Measurements from ENCODE around the gene TBC1D4. TPM values are rescaled to one million over a fixed set of nuclear protein-coding genes. Genes with fewer than 3 reads are reported as not detected.

TBC1D4 gene
- total RNA-seq, 1 experiment from 2014 or later = 19.5 TPM

DNA sequence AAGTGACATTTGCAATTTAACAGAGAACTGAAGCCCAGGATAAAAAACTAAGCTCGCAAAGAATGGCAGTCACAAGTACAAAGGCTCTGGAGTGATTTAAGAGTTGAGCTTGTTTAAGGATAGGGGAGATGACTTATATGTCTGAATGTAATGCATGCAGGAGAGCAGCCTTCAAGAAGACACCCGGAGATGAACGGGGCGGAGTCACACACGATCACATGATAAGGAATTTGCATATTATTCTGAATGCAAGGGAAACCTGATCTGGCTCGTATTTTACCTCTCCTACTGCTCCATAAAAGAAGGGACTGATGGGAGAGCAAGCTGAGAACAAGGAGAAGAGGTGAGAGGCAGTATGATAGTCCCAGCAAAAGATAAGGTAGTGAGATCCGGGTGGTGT lies 12.9 kb downstream of the TBC1D4 start:
- Histone ChIP-seq H3K4me2 (no peak overlapping the region), H3K4me3 (no peak overlapping the region), H4K20me1 (ENCODE audit: insufficient read depth) (no peaks in the 10 kb centered on the region), H3K9me3 (ENCODE audit: insufficient read depth, low read depth) (0 out of 2 replicates have a peak, but pooled peaks cover 6% of the 10 kb centered on the region), H3K9me2 (ENCODE audit: insufficient read depth) (no peaks in the 10 kb centered on the region), H3K27ac (no peak overlapping the region), H3K27me3 (ENCODE audit: insufficient read depth, low read depth) (no peaks in the 10 kb centered on the region), H3K79me2 (ENCODE audit: low read depth) (peaks cover 25% of the 10 kb centered on the region), H3F3A (ENCODE audit: insufficient read depth, low read depth) (no peaks in the 10 kb centered on the region), H3K36me3 (ENCODE audit: low read depth) (no peaks in the 10 kb centered on the region), H3K4me1 (replicated peaks; ENCODE audit: insufficient read depth) (no peaks in the 10 kb centered on the region), H2AFZ (no peak overlapping the region)
- no TSS peak for BruUV-seq (replicated peaks)
- ChIA-PET CTCF (no interaction called here), POLR2A (ENCODE audit: unreplicated experiment) (interaction anchor here (0.7 kb wide), 1 partner anchor 110 kb away, joined by 3 read pairs; no protein-coding TSS in a partner anchor)
- TF ChIP-seq EZH2 (IDR thresholded peaks at IDR 0.05; ENCODE audit: low read depth) = no peak
- TF ChIP-seq, protein P1, sequence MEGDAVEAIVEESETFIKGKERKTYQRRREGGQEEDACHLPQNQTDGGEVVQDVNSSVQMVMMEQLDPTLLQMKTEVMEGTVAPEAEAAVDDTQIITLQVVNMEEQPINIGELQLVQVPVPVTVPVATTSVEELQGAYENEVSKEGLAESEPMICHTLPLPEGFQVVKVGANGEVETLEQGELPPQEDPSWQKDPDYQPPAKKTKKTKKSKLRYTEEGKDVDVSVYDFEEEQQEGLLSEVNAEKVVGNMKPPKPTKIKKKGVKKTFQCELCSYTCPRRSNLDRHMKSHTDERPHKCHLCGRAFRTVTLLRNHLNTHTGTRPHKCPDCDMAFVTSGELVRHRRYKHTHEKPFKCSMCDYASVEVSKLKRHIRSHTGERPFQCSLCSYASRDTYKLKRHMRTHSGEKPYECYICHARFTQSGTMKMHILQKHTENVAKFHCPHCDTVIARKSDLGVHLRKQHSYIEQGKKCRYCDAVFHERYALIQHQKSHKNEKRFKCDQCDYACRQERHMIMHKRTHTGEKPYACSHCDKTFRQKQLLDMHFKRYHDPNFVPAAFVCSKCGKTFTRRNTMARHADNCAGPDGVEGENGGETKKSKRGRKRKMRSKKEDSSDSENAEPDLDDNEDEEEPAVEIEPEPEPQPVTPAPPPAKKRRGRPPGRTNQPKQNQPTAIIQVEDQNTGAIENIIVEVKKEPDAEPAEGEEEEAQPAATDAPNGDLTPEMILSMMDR (conservative IDR thresholded peaks at IDR 0.05) = no peak
- intact Hi-C loops (cut with micrococcal nuclease; ENCODE audit: unreplicated experiment) = no loop called here
- no peak for DNase-seq

GRCh38 chr13:75468602-75469001 lies 13.4 kb downstream of the TBC1D4 start:
- no peak overlapping the region for H3K4me3 ChIP-seq
- no peak overlapping the region for H3K4me2 ChIP-seq
- TF ChIP-seq, protein P1 (conservative IDR thresholded peaks at IDR 0.05) = no peak
- no peak for TF ChIP-seq EZH2 (IDR thresholded peaks at IDR 0.05; ENCODE audit: low read depth)
- no peaks in the 10 kb centered on the region for H3K27me3 ChIP-seq (ENCODE audit: insufficient read depth, low read depth)
- H3K4me1 ChIP-seq (replicated peaks; ENCODE audit: insufficient read depth) = no peaks in the 10 kb centered on the region
- ChIA-PET CTCF (interaction anchor here (1.0 kb wide), 1 partner anchor 13 kb away, joined by 3 read pairs; the partner anchor contains the start of gene TBC1D4), POLR2A (ENCODE audit: unreplicated experiment) (interaction anchor here (0.7 kb wide), 1 partner anchor 110 kb away, joined by 3 read pairs; no protein-coding TSS in a partner anchor)
- H4K20me1 ChIP-seq (ENCODE audit: insufficient read depth) = no peaks in the 10 kb centered on the region
- BruUV-seq (replicated peaks) = no TSS peak
- no peaks in the 10 kb centered on the region for H3F3A ChIP-seq (ENCODE audit: insufficient read depth, low read depth)
- H3K27ac ChIP-seq = no peak overlapping the region
- 0 out of 2 replicates have a peak, but pooled peaks cover 6% of the 10 kb centered on the region for H3K9me3 ChIP-seq (ENCODE audit: insufficient read depth, low read depth)
- H3K79me2 ChIP-seq (ENCODE audit: low read depth) = peaks cover 25% of the 10 kb centered on the region
- intact Hi-C loops (cut with micrococcal nuclease; ENCODE audit: unreplicated experiment) = no loop called here
- H2AFZ ChIP-seq = no peak overlapping the region
- no peaks in the 10 kb centered on the region for H3K9me2 ChIP-seq (ENCODE audit: insufficient read depth)
- no peaks in the 10 kb centered on the region for H3K36me3 ChIP-seq (ENCODE audit: low read depth)
- no peak for DNase-seq

GRCh38 chr13:75468098-75468497 lies 13.9 kb downstream of the TBC1D4 start:
- no peak for DNase-seq
- no peaks in the 10 kb centered on the region for H3F3A ChIP-seq (ENCODE audit: insufficient read depth, low read depth)
- no peak overlapping the region for H3K4me2 ChIP-seq
- H3K36me3 ChIP-seq (ENCODE audit: low read depth) = no peaks in the 10 kb centered on the region
- no peaks in the 10 kb centered on the region for H3K4me1 ChIP-seq (replicated peaks; ENCODE audit: insufficient read depth)
- H3K27ac ChIP-seq = no peak overlapping the region
- no peaks in the 10 kb centered on the region for H4K20me1 ChIP-seq (ENCODE audit: insufficient read depth)
- H2AFZ ChIP-seq = no peak overlapping the region
- no peaks in the 10 kb centered on the region for H3K9me2 ChIP-seq (ENCODE audit: insufficient read depth)
- ChIA-PET POLR2A (ENCODE audit: unreplicated experiment) (no interaction called here), CTCF (interaction anchor here (1.0 kb wide), 1 partner anchor 14 kb away, joined by 3 read pairs; the partner anchor contains the start of gene TBC1D4)
- no peaks in the 10 kb centered on the region for H3K27me3 ChIP-seq (ENCODE audit: insufficient read depth, low read depth)
- H3K79me2 ChIP-seq (ENCODE audit: low read depth) = peaks cover 25% of the 10 kb centered on the region
- 0 out of 2 replicates have a peak, but pooled peaks cover 6% of the 10 kb centered on the region for H3K9me3 ChIP-seq (ENCODE audit: insufficient read depth, low read depth)
- no peak overlapping the region for H3K4me3 ChIP-seq
- no peak for TF ChIP-seq EZH2 (IDR thresholded peaks at IDR 0.05; ENCODE audit: low read depth)
- TF ChIP-seq, protein P1 (conservative IDR thresholded peaks at IDR 0.05) = no peak
- no TSS peak for BruUV-seq (replicated peaks)
- intact Hi-C loops (cut with micrococcal nuclease; ENCODE audit: unreplicated experiment) = no loop called here
